Neuron (in vitro differentiated cells): Measurements from ENCODE around the gene RAP1GAP2.
"Not testable (repeated sequence)": the region's sequence is repeated elsewhere in the genome, so short reads cannot be mapped to it uniquely, and the experiment has no call there.

Experiments used
- H2AFZ ChIP-seq: one replicate; pipeline ENCODE4 v1.6.1; 2013; ENCODE audit warnings: low read depth, mild to moderate bottlenecking, inconsistent platforms, low read length, moderate library complexity
- H3K27me3 ChIP-seq: one replicate; pipeline ENCODE4 v1.6.1; 2013; ENCODE audit warnings: low read length; ENCODE audit not compliant: insufficient read depth
- H3K36me3 ChIP-seq: one replicate; pipeline ENCODE4 v1.6.1; 2013; ENCODE audit warnings: low read length; ENCODE audit not compliant: insufficient read depth
- H3K4me1 ChIP-seq: one replicate; pipeline ENCODE4 v1.6.1; 2013; ENCODE audit warnings: low read length; ENCODE audit not compliant: insufficient read depth
- H3K4me3 ChIP-seq: 2 replicates; pipeline ENCODE4 v1.5.1; 2013; ENCODE audit warnings: mild to moderate bottlenecking, low read length, moderate library complexity
- H3K9me3 ChIP-seq: one replicate; pipeline ENCODE4 v1.6.1; 2013; ENCODE audit warnings: low read length

The RAP1GAP2 gene

GRCh38 chr17:2779545-2779944 is 16.7 kb upstream of the RAP1GAP2 start:
- H3K4me1 ChIP-seq, result peaks cover 3% of the 10 kb centered on the region
- H3K27me3 ChIP-seq, result peaks cover 16% of the 10 kb centered on the region

DNA sequence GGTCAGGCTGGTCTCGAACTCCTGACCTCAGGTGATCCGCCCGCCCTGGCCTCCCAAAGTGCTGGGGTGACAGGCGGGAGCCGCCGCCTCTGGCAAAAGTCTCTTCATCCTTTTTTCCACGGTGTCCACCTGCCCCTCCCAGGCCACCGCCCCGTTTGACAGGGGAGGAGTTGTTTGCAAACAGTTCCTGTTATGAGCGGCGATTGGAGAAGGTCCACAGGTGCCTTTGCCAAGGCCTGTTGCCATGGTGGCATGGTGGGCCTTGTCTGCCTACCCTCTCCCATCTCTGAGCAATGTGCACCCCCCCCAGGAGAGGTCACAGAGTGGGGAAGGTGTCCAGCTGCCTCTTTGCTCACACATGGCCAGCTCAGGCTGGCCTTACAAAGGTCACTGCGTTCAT is 16.0 kb upstream of the RAP1GAP2 start:
- no peaks in the 10 kb centered on the region for H3K36me3 ChIP-seq

More at GRCh38 chr17:2779545-2779944, 16.7 kb upstream of the RAP1GAP2 start:
- Histone ChIP-seq H3K36me3 (no peaks in the 10 kb centered on the region), H2AFZ (no peak overlapping the region), H3K9me3 (no peaks in the 10 kb centered on the region), H3K4me3 (no peak overlapping the region)

DNA sequence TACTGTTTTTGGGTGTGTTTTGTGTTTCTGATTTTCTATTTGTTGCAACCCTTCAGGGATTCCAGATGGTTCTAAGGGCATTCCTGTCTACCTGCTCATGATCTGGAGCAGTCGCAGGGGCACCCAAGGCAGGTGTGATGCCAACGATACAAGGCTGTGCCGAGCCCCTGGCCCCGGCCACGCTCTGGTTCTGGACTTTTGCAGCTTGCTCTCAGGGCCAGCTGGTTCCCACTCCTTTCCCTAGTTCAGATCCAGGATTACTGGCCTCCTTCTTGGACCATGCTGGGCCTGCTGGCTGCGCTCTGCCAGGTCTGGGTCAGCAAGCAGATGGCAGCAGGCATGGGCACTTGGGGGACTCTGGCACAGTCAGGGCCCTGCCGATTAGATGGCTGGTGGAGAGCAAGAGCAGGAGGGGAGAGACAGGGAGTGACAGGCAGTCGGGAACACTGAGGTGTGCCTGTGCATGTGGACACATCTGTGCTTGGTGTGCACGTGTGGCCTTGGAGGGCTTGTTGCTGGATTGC is 15.2 kb upstream of the RAP1GAP2 start:
- H3K9me3 ChIP-seq, result no peaks in the 10 kb centered on the region
- H3K4me3 ChIP-seq, result no peak overlapping the region
- H2AFZ ChIP-seq, result no peak overlapping the region
- H3K27me3 ChIP-seq, result peaks cover 13% of the 10 kb centered on the region
- H3K4me1 ChIP-seq, result peaks cover 3% of the 10 kb centered on the region
- H3K36me3 ChIP-seq, result no peaks in the 10 kb centered on the region

More for the DNA sequence above, 16.0 kb upstream of the RAP1GAP2 start:
- H3K4me1 ChIP-seq, result peaks cover 3% of the 10 kb centered on the region
- no peaks in the 10 kb centered on the region for H3K9me3 ChIP-seq
- H3K4me3 ChIP-seq, result no peak overlapping the region
- H3K27me3 ChIP-seq, result peaks cover 16% of the 10 kb centered on the region
- H2AFZ ChIP-seq, result no peak overlapping the region

DNA sequence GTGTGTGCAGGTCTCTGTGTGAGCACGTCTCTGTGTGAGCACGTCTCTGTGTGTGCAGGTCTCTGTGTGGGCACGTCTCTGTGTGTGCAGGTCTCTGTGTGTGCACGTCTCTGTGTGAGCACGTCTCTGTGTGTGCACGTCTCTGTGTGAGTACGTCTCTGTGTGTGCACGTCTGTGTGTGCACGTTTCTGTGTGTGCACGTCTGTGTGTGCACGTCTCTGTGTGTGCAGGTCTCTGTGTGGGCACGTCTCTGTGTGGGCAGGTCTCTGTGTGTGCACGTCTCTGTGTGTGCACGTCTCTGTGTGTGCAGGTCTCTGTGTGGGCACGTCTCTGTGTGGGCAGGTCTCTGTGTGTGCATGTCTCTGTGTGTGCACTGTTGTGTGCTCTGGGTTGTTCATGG is 14.6 kb upstream of the RAP1GAP2 start:
- peaks cover 13% of the 10 kb centered on the region for H3K27me3 ChIP-seq
- not testable (repeated sequence) for H3K4me1 ChIP-seq, H3K4me3 ChIP-seq, H3K36me3 ChIP-seq, H2AFZ ChIP-seq, H3K9me3 ChIP-seq

DNA sequence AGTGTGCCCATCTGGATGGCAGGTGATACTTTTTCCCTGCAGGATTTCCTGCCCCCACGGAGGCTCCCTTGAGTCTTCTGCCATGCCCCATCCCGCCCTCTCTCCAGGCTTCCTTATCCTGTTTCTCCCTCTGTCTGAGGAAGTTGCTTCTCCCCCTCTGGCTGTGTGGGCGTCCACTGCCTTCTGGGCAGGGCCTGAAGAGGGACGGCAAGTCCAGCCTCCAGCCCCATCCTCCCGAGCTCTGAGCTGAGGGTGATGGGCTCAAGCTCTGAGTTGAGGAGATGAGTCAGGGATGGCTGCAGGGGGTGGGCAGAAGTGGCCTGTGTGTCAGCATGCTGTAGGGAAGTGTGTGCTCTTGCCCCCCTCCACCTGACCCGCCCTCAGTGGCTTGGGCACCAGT is 14.2 kb upstream of the RAP1GAP2 start:
- H3K36me3 ChIP-seq, result no peaks in the 10 kb centered on the region
- peaks cover 13% of the 10 kb centered on the region for H3K27me3 ChIP-seq

GRCh38 chr17:2783310-2784030 is 12.8 kb upstream of the RAP1GAP2 start:
- H3K9me3 ChIP-seq, result no peaks in the 10 kb centered on the region
- H3K4me1 ChIP-seq, result no peaks in the 10 kb centered on the region
- peaks cover 6% of the 10 kb centered on the region for H3K27me3 ChIP-seq
- H3K4me3 ChIP-seq, result no peak overlapping the region
- H2AFZ ChIP-seq, result no peak overlapping the region
- no peaks in the 10 kb centered on the region for H3K36me3 ChIP-seq

More for the DNA sequence above, 14.2 kb upstream of the RAP1GAP2 start:
- Histone ChIP-seq H3K4me1 (peaks cover under 1% of the 10 kb centered on the region), H3K9me3 (no peaks in the 10 kb centered on the region), H3K4me3 (no peak overlapping the region), H2AFZ (no peak overlapping the region)

DNA sequence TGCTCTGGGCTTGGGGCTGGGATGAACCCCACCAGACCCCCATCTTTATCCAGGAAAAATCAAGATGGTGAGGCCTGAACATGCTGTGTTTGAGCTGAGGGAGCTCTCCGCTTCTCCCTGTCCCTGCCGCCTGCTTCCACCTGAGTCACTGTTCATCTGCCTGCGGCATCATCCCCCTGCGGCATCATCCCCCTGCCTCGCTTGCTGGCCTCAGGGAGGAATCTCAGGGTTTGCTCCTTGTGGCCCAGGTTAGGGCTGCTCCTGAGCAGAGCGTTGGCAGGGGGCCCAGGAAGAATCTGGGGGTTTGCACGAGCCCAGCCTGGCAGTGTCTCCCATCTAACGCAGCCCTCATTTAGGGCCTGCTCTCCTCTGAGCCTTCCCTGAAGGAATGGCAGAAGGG is 11.4 kb upstream of the RAP1GAP2 start:
- H3K36me3 ChIP-seq, result no peaks in the 10 kb centered on the region
- no peaks in the 10 kb centered on the region for H3K27me3 ChIP-seq
- no peaks in the 10 kb centered on the region for H3K4me1 ChIP-seq
- no peaks in the 10 kb centered on the region for H3K9me3 ChIP-seq
- no peak overlapping the region for H3K4me3 ChIP-seq
- H2AFZ ChIP-seq, result no peak overlapping the region

GRCh38 chr17:2785376-2785775 is 10.9 kb upstream of the RAP1GAP2 start:
- not testable (repeated sequence) for H3K4me1 ChIP-seq

DNA sequence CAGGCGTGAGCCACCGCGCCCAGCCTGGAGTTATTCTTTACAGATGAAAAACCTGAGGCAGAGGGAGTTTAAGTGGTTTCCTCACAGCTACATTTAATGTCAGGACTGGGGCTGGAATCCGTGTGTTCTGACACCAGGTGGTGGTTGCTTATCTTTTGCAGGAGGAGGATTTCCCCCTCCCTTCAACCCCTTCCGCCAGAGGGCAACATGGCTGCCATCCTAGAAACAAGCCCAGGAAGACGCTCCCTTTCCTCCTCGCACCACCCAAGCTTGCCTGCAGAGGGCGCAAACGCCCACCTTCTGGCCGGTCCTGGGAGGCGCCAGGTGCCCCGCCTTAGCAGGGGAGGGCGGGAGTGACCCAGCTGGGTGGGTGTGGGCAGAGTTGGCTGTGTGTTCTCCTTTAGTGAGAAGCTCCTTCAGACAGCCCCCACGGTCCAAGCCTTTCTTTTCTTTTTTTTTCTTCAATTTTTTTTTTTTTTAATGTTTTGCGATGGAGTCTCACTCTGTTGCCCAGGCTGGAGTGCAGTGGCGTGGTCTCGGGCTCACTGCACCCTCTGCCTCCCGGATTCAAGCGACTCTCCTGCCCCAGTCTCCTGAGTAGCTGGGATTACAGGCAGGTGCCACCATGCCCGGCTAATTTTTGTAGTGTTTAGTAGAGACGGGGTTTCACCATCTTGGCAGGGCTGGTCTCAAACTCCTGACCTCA is 9.9 kb upstream of the RAP1GAP2 start:
- no peak overlapping the region for H2AFZ ChIP-seq
- H3K27me3 ChIP-seq, result peaks cover 6% of the 10 kb centered on the region
- no peaks in the 10 kb centered on the region for H3K4me1 ChIP-seq
- H3K36me3 ChIP-seq, result no peaks in the 10 kb centered on the region
- H3K4me3 ChIP-seq, result no peak overlapping the region
- H3K9me3 ChIP-seq, result no peaks in the 10 kb centered on the region

More at GRCh38 chr17:2785376-2785775, 10.9 kb upstream of the RAP1GAP2 start:
- not testable (repeated sequence) for H3K36me3 ChIP-seq, H3K9me3 ChIP-seq, H3K4me3 ChIP-seq, H2AFZ ChIP-seq, H3K27me3 ChIP-seq

DNA sequence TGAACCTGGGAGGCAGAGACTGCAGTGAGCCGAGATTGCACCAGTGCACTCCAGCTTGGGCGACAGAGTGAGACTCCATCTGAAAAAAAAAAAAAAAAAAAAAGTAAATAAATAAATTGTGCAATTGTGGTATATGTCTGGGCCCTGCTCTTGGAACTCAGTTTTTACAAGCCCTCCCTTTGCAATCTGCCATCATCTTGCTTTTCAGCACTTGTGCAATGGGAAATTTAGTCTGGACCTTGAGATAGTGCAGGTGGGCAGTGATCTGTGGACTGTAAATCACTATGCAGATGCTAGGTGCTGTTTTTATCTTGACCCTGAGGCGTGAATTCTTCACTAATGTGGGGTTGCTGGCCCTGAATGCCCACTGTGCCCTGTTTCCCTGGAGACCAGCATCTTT is 6.5 kb upstream of the RAP1GAP2 start:
- Histone ChIP-seq H3K36me3 (no peaks in the 10 kb centered on the region), H3K9me3 (no peaks in the 10 kb centered on the region), H3K27me3 (peaks cover 8% of the 10 kb centered on the region), H3K4me3 (no peak overlapping the region), H3K4me1 (no peaks in the 10 kb centered on the region), H2AFZ (no peak overlapping the region)

GRCh38 chr17:2792366-2793169 is 3.7 kb upstream of the RAP1GAP2 start:
- no peak overlapping the region for H3K4me3 ChIP-seq
- H2AFZ ChIP-seq, result no peak overlapping the region
- H3K4me1 ChIP-seq, result no peaks in the 10 kb centered on the region
- H3K9me3 ChIP-seq, result no peaks in the 10 kb centered on the region
- peaks cover 12% of the 10 kb centered on the region for H3K27me3 ChIP-seq
- no peaks in the 10 kb centered on the region for H3K36me3 ChIP-seq

DNA sequence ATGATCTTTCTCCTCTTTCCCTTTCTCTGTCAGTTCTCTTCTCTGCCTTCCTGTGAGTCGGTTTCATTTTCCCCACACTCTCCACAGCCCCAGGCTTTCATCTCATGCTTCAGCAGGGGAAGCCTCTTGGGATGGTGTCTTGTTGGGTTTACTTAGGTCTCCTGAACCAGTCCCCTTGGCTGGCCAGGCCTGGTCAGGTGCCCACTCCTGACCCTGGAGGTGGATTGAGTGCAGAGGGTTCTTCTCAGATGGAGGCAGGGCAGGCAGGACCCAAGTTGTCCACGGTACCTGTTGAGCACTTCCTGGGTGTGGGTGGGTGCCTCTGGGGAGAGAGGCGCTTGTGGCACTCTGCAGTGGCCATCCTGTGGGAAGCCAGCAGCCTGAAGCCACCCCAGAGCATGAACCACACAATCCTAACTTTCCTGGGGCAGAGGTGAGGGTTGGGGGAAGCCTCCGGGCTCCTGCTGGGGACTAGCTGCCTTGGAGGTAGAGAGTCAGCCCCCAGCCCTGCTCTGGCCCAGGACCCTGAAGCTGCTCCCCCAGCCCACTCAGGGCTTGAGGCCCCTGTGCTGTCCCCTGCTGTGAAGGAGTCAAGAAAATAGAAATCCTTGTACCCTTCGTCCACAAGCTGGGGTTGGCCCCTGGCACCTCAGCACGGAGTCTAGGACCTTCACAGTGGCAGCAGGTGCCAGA is 2.0 kb upstream of the RAP1GAP2 start:
- Histone ChIP-seq H3K4me1 (no peaks in the 10 kb centered on the region), H3K27me3 (peaks cover 18% of the 10 kb centered on the region), H3K36me3 (no peaks in the 10 kb centered on the region), H2AFZ (no peak overlapping the region), H3K4me3 (no peak overlapping the region), H3K9me3 (no peaks in the 10 kb centered on the region)
